ENCODE results near the gene IQUB. TPM values are rescaled to one million over a fixed set of nuclear protein-coding genes. Genes with fewer than 3 reads are reported as not detected.

Gene IQUB
- polyA plus RNA-seq, 1 donor (not counting 4 experiments of a cell fraction or from before 2014, with no cell fraction given) = 0.04 TPM

GRCh38 chr7:123432601-123433000 is 101.8 kb downstream of the IQUB start:
- H3K9me3 ChIP-seq (ENCODE audit: control insufficient read depth, low read depth, low read length) = no peaks in the 10 kb centered on the region
- no peak for FAIRE-seq
- no peaks in the 10 kb centered on the region for H3K27me3 ChIP-seq (ENCODE audit: control insufficient read depth, extremely low read depth, insufficient read depth, low read length)
- H3K79me2 ChIP-seq (ENCODE audit: control insufficient read depth, insufficient read depth, low read length) = no peaks in the 10 kb centered on the region
- dilution Hi-C loops (cut with MboI; ENCODE audit: extremely low pct_ligation_motif_present, low sequenced_read_pairs) = no loop called here
- H3K4me2 ChIP-seq (ENCODE audit: control insufficient read depth, extremely low read depth, insufficient read depth, low read depth, low read length) = no peak overlapping the region
- DNase-seq (ENCODE audit: low read depth, low spot score) = no peak
- no peaks in the 10 kb centered on the region for H3K9me1 ChIP-seq (ENCODE audit: control insufficient read depth, extremely low read depth, insufficient read depth, low read length)
- H3K36me3 ChIP-seq (ENCODE audit: control insufficient read depth in 2 of 2, extremely low read depth in 1 of 2, insufficient read depth in 2 of 2, low read length in 2 of 2) = no peaks in the 10 kb centered on the region
- H4K20me1 ChIP-seq (ENCODE audit: control insufficient read depth, extremely low read depth, insufficient read depth, low read length) = no peaks in the 10 kb centered on the region
- H3K4me1 ChIP-seq (ENCODE audit: control insufficient read depth, extremely low read depth, insufficient read depth, low read length) = no peaks in the 10 kb centered on the region
- TF ChIP-seq EZH2 (IDR thresholded peaks at IDR 0.05; ENCODE audit: low read length) (no peak), CTCF (optimal IDR thresholded peaks at IDR 0.05 in 1 of 3, IDR thresholded peaks at IDR 0.05 in 1 of 3, conservative IDR thresholded peaks at IDR 0.05 in 1 of 3; ENCODE audit: extremely low read depth in 1 of 3, insufficient read depth in 2 of 3, low read length in 3 of 3) (no peak)
- no peak overlapping the region for H3K4me3 ChIP-seq (ENCODE audit: control insufficient read depth in 2 of 3, extremely low read depth in 1 of 3, insufficient read depth in 2 of 3, low read depth in 1 of 3, low read length in 3 of 3)
- no peak overlapping the region for H2AFZ ChIP-seq (ENCODE audit: control insufficient read depth, low read length)
- no peak overlapping the region for H3K27ac ChIP-seq (ENCODE audit: control insufficient read depth, insufficient read depth, low read length)
- no peak overlapping the region for H3K9ac ChIP-seq (ENCODE audit: control insufficient read depth, extremely low read depth, insufficient read depth, low read length)

- TF ChIP-seq CTCF (optimal IDR thresholded peaks at IDR 0.05 in 1 of 3, IDR thresholded peaks at IDR 0.05 in 1 of 3, conservative IDR thresholded peaks at IDR 0.05 in 1 of 3; ENCODE audit: extremely low read depth in 1 of 3, insufficient read depth in 2 of 3, low read length in 3 of 3) = no peak
- TF ChIP-seq EZH2 (IDR thresholded peaks at IDR 0.05; ENCODE audit: low read length) = no peak
- no peak overlapping the region for H3K4me2 ChIP-seq (ENCODE audit: control insufficient read depth, extremely low read depth, insufficient read depth, low read depth, low read length)
- H2AFZ ChIP-seq (ENCODE audit: control insufficient read depth, low read length) = no peak overlapping the region
- H3K9me1 ChIP-seq (ENCODE audit: control insufficient read depth, extremely low read depth, insufficient read depth, low read length) = no peaks in the 10 kb centered on the region
- no peaks in the 10 kb centered on the region for H3K4me1 ChIP-seq (ENCODE audit: control insufficient read depth, extremely low read depth, insufficient read depth, low read length)
- no peak overlapping the region for H3K9ac ChIP-seq (ENCODE audit: control insufficient read depth, extremely low read depth, insufficient read depth, low read length)
- H3K27me3 ChIP-seq (ENCODE audit: control insufficient read depth, extremely low read depth, insufficient read depth, low read length) = no peaks in the 10 kb centered on the region
- H3K9me3 ChIP-seq (ENCODE audit: control insufficient read depth, low read depth, low read length) = no peaks in the 10 kb centered on the region
- H3K4me3 ChIP-seq (ENCODE audit: control insufficient read depth in 2 of 3, extremely low read depth in 1 of 3, insufficient read depth in 2 of 3, low read depth in 1 of 3, low read length in 3 of 3) = no peak overlapping the region
- H3K36me3 ChIP-seq (ENCODE audit: control insufficient read depth in 2 of 2, extremely low read depth in 1 of 2, insufficient read depth in 2 of 2, low read length in 2 of 2) = no peaks in the 10 kb centered on the region
- dilution Hi-C loops (cut with MboI; ENCODE audit: extremely low pct_ligation_motif_present, low sequenced_read_pairs) = no loop called here
- no peaks in the 10 kb centered on the region for H3K79me2 ChIP-seq (ENCODE audit: control insufficient read depth, insufficient read depth, low read length)
- no peaks in the 10 kb centered on the region for H4K20me1 ChIP-seq (ENCODE audit: control insufficient read depth, extremely low read depth, insufficient read depth, low read length)
- DNase-seq (ENCODE audit: low read depth, low spot score) = no peak
- H3K27ac ChIP-seq (ENCODE audit: control insufficient read depth, insufficient read depth, low read length) = no peak overlapping the region
- no peak for FAIRE-seq
Observed at GRCh38 chr7:123431075-123431614, 103.2 kb downstream of the IQUB start.
